ELF-1 (cell line): ENCODE data around the gene OR2AP1.
"Not testable (repeated sequence)": the region's sequence is repeated elsewhere in the genome, so short reads cannot be mapped to it uniquely, and the experiment has no call there.

ENCODE experiments used
- DNase-seq: peaks from one replicate; pipeline ENCODE4 v3.0.0-alpha.2; 2016; ENCODE audit warnings: low read depth, low spot score

The OR2AP1 gene

DNA sequence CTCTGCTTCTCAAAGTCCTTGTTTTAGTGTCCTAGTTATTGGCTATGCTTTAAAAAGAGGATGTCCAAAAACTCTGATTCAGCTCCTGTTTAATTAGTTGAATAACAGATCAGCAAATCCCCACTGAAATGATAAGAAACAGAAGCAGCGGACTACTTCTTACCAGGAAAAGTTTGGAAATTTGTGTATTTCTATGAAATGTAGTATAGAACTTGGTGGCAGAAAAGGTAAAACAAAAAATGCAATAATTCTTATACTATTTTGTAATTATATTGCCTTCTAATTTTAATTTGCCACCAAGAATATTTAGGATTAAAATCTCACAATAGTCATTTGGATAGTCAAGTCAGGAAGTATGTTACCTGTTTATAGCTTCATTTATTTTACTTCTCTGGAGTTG, at the start of gene OR2AP1:
OR2AP1 (plus strand) TSS at position 301 of the 400 bp plus-strand sequence. CDS start 1,947 bp downstream, outside the sequence.
- no peak for DNase-seq

DNA sequence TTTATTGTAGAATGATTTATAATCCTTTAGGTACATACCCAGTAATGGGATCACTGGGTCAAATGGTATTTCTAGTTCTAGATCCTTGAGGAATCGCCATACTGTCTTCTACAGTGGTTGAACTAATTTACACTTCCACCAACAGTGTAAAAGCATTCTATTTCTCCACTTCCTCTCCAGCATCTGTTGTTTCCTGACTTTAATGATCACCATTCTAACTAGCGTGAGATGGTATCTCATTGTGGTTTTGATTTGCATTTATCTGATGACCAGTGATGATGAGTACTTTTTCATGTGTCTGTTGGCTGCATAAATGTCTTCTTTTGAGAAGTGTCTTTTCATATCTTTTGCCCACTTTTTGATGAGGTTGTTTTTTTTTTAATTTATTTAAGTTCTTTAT, 24.0 kb upstream of the OR2AP1 start:
- DNase-seq = not testable (repeated sequence)

DNA sequence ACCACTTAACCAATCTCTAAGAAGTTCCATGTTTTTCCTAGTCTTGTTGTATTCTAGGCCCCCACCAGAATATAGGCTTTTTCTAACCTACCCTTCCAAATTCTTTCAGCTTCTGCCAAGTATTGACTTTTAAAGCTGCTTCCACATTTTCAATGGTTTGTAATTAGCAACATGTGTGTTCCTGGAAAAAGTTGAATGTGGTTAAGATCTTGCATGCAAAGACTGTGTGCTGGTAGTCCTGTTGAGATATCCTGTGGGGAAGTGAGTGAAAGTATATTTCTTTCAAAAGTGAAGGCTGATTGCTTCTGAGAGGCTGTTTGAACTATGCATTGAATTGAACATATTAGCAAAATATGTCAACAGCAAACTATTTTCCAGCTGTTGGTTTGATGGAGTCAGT, 23.5 kb upstream of the OR2AP1 start:
- no peak for DNase-seq

DNA sequence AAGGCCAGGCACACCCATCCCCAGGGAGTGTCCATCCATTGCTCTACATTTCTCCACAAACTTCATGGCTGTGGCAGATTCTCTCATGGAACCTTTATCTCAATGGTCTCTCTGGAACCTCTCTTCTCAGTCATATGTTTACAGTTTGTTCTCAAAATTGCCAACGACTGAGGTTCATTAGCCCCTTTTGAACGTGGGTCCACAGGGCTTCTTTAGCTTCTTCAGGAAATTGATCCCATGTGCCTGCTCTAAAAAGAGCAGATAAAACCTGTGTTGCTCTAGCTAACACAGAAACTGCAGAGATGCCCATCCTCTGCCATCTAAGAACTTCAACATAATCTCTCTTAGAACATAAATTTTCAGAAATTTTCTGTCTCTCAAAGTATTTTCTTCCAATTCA, 23.0 kb upstream of the OR2AP1 start, which contains the start of gene OR6C4:
OR6C4 (plus strand) TSS at position 301 of the 400 bp plus-strand sequence. CDS start 1,625 bp downstream, outside the sequence.
- DNase-seq = no peak

DNA sequence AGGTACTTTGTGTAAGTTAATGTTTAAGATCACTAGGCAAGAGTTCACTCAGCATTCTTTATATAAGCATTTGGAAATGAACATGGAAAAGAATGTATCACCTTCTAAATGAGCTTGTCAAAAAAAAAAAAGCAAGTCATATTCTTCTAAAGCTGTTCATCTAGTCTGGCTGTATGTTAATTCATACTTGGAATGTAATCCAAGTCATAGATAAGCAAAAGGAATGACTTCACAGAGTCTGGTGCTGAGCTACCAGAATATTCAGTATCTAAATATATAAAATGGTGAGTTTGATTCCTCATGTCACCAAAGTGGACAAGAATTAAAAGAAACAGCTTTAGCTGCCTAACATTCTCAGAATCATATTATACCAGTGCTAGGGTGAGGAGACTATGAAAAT, 18.0 kb upstream of the OR2AP1 start:
- DNase-seq = no peak

DNA sequence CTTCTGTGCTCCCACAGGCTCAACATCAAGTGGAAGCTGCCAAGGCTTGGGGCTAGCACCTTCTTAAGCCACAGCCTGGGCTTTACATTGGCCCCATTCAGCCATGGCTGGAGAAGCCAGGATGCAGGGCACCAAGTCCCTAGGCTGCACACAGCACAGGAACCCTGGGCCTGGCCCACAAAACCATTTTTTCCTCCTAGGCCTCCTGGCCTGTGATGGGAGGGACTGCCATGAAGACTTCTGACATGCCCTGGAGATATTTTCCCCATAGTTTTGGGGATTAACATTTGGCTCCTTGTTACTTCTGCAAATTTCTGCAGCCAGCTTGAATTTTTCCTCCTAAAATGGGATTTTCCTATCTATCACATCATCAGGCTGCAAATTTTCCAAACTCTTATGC, 2.2 kb upstream of the OR2AP1 start:
- not testable (repeated sequence) for DNase-seq

DNA sequence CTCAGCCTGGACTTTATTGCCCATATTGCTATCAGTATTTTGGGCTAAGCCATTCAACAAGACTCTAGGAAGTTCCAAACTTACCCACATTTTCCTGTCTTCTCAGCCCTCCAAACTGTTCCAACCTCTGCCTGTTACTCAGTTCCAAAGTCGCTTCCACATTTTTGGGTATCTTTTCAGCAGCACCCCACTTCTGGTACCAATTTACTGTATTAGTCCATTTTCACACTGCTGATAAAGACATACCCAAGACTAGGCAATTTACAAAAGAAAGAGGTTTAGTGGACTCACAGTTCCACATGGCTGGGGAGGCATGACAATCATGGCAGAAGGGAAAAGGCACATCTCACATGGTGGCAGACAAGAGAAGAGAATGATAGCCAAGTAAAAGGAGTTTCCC, 1.6 kb upstream of the OR2AP1 start:
- not testable (repeated sequence) for DNase-seq

DNA sequence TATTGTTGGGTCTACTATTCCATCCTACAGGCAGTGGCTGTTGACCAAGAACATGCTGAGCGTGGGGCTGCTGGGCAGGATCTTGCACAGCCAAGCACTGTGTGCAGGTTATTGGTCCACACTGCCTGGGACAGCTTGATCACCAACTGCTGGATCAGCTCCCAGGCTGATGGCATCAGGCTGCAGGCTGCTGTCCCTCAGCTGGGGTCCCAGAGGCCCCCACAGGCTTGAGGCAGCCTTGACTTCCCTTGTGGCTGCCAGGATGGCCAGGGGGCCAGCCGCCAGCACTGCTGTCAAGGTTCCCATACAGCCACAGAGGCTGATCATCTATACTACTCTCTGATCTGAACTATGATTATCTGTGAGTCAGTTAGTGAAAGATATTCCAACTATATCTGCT, 9.8 kb downstream of the OR2AP1 start:
- no peak for DNase-seq

DNA sequence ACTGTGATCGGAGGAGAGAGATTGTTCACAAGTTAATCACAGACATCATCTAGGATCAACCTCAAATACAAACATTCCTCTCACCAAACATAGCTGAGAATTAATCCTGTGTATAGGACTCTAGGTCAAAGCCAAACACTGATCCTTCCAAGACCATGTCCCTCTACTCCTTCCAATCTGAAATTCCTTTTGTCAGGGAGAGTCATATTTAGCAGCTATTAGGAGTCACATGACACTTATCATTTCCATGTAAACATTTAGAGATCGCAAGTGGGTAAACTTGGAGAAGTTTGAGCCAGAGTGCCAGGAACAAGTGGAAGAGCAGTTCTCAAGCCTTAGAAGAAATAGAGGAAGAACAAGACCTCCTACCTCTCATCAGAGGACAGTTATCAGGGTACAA, 13.5 kb downstream of the OR2AP1 start:
- DNase-seq = no peak

DNA sequence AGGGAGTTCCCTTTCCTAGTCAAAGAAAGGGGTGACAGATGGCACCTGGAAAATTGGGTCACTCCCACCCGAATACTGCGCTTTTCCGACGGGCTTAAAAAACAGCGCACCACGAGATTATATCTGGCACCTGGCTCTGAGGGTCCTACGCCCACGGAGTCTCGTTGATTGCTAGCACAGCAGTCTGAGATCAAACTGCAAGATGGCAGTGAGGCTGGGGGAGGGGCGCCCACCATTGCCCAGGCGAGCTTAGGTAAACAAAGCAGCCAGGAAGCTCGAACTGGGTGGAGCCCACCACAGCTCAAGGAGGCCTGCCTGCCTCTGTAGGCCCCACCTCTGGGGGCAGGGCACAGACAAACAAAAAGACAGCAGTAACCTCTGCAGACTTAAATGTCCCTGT, 17.9 kb downstream of the OR2AP1 start:
- DNase-seq = peak; percentile 29

DNA sequence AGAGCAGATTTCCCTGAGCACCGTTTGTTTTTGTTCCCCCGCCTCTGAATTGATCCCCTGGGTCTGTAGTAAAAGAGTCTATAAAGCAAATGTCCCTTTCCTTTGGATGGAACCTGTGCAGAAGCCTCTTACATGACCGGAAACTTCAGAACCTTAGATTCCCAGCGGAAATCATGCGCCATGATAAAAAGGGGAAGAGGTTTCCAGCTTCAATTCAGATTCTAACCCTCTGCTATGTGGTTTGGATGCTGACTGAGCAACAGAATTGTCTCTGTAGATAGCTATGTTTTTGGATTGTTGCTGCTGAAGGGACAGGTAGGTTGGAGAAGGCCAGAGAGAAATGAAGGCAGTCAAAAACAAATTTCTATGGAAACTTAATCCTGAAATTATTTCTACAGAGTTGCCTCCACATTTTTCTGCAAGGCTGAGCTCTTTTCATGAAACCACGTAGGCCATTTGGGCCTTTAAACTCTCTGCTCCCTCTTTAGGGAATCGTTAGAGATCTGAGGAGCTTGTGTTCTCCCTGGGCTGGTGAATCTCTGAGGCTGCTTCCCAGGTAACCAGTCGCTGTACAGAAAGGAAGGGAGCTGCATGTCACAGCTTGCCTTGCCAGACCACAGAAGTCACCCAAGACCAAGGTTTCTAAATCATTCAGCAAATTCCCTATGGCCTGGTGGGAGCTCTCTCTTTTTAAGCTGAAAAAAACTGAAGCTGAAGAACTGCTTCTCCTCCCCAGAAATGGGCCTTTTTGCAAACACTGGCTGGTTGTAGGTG, 35.7 kb downstream of the OR2AP1 start:
- no peak for DNase-seq

DNA sequence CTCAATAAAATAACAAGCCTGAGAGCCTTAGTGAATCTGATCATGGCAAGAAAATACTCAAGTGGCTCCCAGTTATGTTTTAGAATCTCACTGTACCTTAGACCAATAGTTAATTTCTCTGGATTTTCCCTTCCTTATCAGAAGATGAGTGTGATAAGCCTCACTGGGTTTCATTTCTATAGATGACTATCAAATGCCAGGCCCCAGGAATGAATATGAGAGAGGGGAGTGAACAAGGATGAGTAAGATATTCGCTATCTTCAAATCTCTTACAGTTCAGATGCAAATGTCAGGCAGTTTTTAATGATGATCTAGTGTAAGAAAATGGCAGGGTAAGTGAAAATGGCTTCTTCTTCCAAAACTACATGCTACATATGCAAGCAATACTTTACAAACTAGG, 38.3 kb downstream of the OR2AP1 start:
- DNase-seq = no peak

DNA sequence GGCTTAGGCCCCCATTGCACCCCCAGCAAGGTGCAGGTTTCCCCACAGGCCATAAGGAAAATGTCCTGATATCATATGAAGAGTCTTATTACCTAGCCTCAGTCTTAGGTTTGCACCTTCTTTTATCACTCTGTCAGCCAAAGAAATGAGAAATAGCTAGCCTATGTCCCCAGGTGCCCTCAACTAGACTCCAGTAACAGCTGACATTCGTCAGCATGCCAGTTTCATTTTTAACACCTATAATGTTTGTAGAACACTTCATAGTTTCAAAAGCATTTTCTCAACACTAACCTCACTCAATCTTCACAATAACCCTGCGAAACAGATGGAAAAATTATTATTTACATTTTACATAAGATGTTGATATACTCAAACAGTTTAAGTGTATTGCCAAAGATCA, 40.4 kb downstream of the OR2AP1 start:
- DNase-seq = no peak

DNA sequence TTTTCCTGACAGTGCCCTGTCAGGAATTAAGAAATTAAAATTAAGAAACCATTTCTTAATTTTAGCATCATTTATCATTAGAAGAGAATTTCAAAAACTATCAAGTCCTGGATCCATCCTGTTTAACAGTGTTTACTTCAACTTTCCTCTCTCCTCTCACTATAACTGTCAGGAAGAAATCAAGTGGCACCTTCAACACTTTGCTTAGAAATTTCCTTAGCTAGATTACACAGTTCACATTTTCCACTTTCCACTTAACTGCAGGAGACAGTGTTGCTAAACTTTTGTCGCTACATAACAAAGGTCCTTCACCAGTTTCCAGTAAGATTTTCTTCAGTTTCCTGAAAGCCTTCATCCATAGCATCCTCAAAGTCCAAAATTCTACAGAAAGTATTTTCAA, 42.5 kb downstream of the OR2AP1 start:
- DNase-seq = no peak

DNA sequence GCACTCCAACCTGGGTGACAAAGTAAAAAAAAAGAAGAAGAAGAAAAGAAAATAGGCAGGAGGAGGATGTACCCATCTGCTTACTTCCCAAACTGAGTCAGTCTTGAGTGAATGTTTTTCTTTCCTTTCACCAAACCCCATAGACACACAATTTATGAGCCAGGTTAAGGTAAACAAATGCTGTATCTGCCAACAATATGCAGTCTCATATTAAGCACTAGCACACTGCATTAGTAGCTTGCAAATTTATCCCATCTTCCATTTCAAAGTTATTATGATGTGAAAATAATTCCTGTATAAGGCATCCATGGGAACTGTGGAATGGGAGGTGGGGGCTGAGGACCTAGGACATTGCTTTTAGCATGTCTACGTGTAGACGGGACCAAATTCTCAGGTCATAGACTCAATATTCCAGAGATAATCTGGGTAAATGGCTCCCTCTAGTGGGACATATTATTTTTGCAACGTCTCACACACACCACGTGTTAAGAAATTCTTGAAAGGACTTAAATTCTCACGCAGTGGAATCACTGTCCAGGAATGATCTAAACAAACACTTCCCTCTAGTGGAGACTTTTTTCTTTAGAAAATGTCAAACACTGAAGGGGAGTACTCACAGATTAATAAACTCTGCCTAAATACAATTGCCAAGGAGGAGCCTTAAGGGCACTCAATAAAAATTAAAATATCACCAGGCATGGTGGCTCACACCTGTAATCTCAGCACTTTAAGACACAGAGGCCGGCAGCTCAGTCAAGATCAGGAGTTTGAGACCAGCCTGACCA, 47.3 kb downstream of the OR2AP1 start:
- DNase-seq = peak; percentile 75

DNA sequence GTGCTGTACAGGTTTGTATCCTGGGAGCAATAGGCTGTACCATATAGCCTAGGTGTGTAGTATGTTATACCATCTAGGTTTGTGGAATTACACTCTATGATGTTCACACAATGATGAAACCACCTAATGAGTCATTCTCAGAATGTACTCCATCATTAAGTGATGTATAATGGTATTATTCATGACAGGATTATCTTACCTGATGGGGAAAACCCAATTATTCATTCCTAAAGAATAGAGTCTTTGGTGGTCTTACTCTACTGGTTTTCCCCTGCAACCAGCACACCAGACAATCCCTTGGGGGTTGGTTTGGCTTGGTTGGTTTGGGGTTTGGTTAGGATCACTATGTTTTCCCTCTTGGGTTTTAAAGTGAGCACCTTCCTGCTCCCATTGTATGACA, 51.8 kb downstream of the OR2AP1 start:
- no peak for DNase-seq
